GM18499 (cell line): ENCODE data around the gene MAP3K19.
A peak's percentile ranks its signal among the peaks of the same experiment; 100 is the strongest.

Experiments used
- ATAC-seq: cut with Tn5 transposase; IDR thresholded peaks from one replicate; pipeline ENCODE4 v1.9.1; 2021; ENCODE audit warnings: moderate number of reproducible peaks; ENCODE audit not compliant: insufficient read depth, unreplicated experiment

MAP3K19 gene

GRCh38 chr2:134934641-134935040 lies 112.6 kb downstream of the MAP3K19 start:
- no peak for ATAC-seq

DNA sequence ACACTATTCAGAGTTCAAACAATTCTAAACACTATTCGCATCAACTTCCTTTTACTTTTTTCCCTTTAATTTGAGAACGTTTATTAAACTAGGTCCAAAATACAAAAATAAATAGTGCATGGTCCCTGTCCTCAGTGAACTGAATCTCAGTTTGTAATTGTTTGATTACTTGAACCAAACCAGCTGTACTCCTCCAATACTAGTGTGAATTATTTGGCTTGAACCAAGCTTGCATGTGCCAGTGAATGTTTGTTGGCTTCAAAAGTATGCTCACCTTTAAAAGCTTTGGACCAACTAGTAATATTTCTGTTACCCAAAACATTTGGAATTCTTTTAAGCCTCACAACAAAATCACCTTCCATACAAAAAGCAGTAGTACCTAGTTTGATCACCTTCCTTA lies 113.1 kb downstream of the MAP3K19 start:
- no peak for ATAC-seq

DNA sequence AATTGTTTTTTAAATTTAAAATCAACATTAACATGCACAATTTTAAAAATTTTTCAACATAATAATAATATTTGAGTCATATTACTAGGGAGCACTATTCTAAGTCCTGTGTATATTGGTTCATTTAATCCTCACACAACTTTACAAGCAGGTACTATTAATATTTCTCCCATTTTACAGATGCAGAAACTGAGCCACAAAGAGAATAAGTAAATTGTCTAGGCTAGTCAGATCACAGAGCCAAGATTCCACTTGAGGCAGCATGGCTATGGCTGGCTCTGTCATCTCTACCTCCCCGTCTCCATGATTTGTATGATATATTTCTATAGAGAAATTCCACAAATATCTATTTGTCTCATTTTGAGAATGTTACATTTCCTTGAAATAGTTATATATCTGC lies 113.5 kb downstream of the MAP3K19 start:
- no peak for ATAC-seq

- no peak for ATAC-seq
These were observed 114.3 kb downstream of the MAP3K19 start for GRCh38 chr2:134932864-134933526.

- ATAC-seq, result no peak
These were observed 120.1 kb downstream of the MAP3K19 start for GRCh38 chr2:134927195-134927594.

- no peak for ATAC-seq
These were observed 120.9 kb downstream of the MAP3K19 start for GRCh38 chr2:134926231-134926931.

- ATAC-seq, result no peak
These were observed 122.3 kb downstream of the MAP3K19 start for GRCh38 chr2:134924912-134925311.

DNA sequence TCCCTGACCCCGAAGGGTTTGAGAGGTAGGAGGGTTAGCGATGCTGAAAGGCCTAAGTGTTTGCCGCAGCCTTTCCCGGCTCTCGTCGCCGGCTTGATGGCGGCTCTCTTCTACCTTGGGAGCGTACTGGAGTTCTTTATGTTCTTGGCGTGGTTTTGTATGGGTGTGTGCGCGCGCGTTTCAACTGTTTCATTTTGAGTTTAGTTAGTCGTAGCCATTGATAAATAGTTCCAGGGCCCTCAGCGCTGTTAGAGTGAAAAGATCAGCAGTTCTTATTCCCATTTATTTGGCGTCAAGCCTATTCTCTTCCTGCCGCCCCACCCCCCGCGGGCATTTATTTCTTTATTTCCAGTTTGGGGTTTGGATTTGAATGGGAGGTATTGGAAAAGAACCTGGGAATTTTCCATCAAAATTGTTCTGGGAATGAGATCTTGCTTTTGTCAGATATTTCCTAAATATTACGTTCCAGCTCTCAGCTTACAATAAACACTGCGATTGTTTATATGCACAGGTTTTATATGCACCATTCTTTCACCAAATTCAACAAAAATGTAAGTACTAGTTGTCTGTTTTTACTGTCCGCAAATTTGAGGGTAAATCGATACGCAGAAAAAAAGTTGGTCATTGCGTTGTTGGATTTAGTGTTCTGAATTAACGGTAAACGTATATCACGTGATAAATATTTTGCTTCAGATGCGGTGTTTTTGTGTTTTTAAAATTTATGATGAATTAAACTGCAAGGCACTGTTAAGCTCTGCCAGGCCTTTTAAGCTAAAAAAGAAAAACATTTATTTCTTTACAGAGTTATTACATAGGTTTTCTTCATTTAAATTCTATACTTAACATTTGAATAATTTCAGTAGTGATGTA lies 127.7 kb downstream of the MAP3K19 start:
- no peak for ATAC-seq

DNA sequence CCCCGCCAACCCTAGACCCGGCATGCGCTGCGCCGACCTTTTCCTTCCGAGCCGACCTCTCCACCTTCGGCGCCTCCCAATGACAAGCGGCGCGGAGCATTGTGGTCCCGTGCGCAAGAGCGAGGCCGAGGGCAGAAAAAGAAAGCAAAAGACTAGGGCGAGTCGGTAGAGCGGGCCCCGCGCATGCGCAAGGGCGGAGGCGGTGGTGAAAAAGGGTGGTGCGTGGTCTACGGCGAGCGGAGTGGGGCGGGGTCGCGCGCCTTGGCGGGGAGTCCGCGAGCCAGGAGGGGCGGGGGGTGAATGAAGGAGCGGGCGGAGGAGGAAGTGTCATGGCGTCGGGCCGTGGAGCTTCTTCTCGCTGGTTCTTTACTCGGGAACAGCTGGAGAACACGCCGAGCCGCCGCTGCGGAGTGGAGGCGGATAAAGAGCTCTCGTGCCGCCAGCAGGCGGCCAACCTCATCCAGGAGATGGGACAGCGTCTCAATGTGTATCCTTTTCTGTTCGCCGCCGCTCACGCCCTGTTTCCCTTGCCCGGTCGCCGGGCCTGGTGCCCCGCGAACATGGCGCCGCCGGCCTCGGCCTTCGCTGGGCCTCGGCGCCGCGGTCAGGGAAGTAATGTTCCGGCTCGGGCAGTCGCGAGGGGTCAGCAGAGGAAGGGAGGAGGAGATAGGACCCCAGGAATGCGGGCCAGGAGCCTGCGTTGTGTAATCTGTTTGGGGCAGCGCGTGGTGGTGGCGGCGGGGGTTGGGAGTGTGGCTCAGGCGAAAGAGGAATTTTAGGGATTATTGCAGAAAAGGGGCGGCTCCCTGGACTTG lies 128.5 kb downstream of the MAP3K19 start, which contains the start of gene CCNT2:
Gene CCNT2, plus strand, starts transcription at position 297 of the 815 bp plus-strand sequence. Its CDS starts 33 bp downstream, at position 330.
- ATAC-seq, result peak; percentile 65

- peak; percentile 63 for ATAC-seq
These were observed 129.2 kb downstream of the MAP3K19 start for GRCh38 chr2:134917888-134918525.

DNA sequence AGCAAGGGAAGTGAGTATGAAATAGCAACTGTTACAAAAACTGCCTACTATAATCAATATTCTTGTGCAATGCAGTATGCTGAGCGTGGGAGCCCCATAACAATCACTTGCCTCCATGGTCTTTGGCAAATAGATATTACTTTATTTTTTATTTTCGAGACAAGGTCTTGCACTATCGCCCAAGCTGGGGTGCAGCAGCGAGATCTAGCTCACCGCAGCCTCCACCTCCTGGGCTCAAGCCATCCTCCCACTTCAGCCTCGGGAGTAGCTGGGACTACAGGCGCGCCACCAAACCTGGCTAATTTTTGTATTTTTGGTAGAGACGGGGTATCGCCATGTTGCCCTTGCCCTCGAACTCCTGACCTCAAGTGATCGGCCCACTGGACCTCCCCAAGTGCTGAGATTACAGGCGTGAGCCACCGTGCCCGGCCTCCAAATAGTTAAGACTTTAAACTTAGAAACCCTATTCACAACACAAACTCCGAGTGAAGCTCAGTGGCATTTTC lies 129.8 kb downstream of the MAP3K19 start:
- ATAC-seq, result no peak
